HG03520 (cell line): ENCODE data around the gene NDC80.
A peak's percentile ranks its signal among the peaks of the same experiment; 100 is the strongest.
"Not testable (repeated sequence)": the region's sequence is repeated elsewhere in the genome, so short reads cannot be mapped to it uniquely, and the experiment has no call there.

Source experiments
- ATAC-seq: cut with Tn5 transposase; IDR thresholded peaks from one replicate; pipeline ENCODE4 v1.9.1; 2021; ENCODE audit warnings: mild to moderate bottlenecking, moderate library complexity; ENCODE audit not compliant: unreplicated experiment

NDC80 gene

DNA sequence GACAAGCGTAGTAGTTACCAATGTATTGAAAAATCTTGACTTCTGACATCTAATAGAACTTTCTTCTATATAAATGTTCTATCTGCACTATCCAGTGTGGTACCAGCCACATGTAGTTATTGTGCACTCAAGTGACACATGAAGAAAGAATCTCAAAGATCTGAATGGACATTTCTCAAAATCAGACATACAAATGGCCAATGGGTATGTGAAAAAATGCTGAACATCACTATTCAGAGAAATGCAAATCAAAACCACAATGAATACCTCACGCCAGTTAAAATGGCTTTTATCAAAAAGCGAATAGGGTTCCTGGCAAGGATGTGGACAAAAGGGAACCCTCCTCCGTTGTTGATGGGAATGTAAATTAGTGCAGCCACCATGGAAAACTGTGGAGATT lies 46.7 kb downstream of the NDC80 start:
- ATAC-seq, result no peak

GRCh38 chr18:2625217-2625616 lies 53.9 kb downstream of the NDC80 start:
- no peak for ATAC-seq

- ATAC-seq, result peak; percentile 95
These were observed 56.5 kb downstream of the NDC80 start for GRCh38 chr18:2627821-2628276.

GRCh38 chr18:2629003-2629402 lies 57.6 kb downstream of the NDC80 start:
- no peak for ATAC-seq

DNA sequence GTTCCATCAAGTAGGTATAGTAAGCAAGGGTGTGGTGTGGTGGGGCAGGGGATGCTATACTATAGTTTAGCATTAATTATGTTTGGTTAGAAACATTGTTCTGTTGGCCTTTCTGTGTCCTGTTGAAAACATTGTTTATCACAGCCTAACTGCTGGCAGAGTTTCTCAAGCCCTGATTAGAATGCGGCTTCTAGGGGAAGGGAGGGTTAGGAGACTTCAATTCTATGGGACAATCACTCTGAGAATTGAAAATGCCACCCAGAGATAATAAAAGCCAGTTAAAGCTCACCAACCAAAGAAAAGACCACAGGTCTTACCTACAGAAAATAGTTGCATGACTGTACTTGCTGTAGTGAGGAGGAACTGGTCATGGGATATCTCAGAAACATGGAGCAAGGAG lies 64.2 kb downstream of the NDC80 start:
- no peak for ATAC-seq

- peak; percentile 3 for ATAC-seq
These were observed 64.8 kb downstream of the NDC80 start for GRCh38 chr18:2636126-2636631.

GRCh38 chr18:2641638-2642037 lies 70.3 kb downstream of the NDC80 start:
- ATAC-seq, result peak; percentile 74

DNA sequence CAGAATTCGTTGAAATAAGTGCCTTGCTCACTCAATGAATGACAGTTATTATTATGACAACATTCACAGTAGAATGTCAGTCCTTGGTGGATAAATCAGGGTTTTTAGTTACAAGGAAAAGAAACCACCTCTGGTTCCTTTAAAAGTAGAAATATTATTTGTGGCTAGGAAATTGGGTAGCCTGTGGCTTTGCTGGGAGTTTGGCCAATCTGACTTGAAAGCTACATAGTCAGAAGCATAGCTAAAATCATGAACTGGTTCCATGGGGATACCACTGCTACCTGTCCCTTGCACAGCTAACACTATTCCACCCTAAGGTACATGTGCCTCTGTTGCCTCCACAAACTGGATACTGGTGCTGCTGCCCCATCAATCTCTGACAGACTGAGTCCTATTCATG lies 71.4 kb downstream of the NDC80 start:
- no peak for ATAC-seq

- no peak for ATAC-seq
These were observed 73.2 kb downstream of the NDC80 start for GRCh38 chr18:2644535-2644934.

- no peak for ATAC-seq
These were observed 80.6 kb downstream of the NDC80 start for GRCh38 chr18:2651981-2652380.

DNA sequence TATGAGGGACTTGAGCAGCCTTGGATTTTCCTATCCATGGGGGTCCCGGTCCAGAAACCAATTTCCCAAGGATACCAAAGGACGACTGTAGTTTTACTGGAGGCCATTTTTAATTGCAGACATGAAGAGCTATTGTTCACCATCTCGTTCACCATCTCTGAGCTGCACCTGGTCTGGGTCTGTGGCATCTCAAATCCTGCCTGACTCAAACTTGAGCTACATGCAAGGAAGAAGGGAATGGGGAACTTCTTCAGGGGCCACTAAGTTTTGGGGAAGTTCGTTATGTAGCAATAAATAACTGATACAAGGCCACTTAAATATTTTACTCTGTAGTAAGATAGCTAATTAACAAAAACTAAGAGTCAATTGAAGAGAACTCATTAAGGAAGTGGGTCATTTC lies 82.1 kb downstream of the NDC80 start:
- no peak for ATAC-seq

DNA sequence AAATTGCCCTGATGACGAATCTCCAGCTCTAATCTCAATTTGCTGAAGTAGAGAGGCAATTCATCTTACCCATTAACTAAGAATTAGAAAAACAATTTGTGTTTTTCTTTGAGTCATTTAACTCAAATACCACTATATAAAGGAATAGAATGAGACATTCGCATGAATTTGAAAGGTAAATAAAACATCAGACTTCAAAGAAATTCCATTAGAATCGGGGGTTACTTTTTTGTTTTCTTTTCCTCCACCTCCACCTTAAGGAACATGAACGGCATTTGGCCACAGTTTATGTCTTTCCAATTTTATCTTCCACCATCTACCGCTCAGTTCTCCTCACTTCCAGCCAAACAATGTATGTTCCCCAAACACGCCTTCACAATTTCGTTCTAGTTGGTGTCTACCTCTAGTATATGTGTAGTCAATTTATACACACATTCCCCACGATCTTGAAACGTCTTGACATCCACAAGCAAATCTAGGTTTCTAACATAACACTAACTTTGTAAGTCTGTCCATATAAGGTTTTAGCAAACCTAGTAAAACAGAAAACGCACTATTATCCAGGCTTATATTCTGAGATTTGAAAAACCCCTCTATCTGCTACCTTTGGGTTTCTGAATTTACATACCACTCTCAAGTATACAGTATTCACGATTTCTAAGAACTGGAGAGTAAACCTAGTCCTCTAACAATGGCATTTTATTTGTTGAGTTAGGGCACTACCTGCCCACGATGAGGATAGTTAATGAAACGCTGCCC lies 83.0 kb downstream of the NDC80 start:
- ATAC-seq, result no peak

GRCh38 chr18:2654928-2655177 lies 83.5 kb downstream of the NDC80 start:
- ATAC-seq, result peak; percentile 27

- ATAC-seq, result peak; percentile 63
These were observed 84.0 kb downstream of the NDC80 start, which contains the start of gene SMCHD1 for GRCh38 chr18:2655178-2655953. Gene SMCHD1, plus strand, starts transcription at chr18:2655726. Its CDS starts 350 bp downstream, at chr18:2656076.

GRCh38 chr18:2655954-2656236 lies 84.5 kb downstream of the NDC80 start:
- ATAC-seq, result no peak

DNA sequence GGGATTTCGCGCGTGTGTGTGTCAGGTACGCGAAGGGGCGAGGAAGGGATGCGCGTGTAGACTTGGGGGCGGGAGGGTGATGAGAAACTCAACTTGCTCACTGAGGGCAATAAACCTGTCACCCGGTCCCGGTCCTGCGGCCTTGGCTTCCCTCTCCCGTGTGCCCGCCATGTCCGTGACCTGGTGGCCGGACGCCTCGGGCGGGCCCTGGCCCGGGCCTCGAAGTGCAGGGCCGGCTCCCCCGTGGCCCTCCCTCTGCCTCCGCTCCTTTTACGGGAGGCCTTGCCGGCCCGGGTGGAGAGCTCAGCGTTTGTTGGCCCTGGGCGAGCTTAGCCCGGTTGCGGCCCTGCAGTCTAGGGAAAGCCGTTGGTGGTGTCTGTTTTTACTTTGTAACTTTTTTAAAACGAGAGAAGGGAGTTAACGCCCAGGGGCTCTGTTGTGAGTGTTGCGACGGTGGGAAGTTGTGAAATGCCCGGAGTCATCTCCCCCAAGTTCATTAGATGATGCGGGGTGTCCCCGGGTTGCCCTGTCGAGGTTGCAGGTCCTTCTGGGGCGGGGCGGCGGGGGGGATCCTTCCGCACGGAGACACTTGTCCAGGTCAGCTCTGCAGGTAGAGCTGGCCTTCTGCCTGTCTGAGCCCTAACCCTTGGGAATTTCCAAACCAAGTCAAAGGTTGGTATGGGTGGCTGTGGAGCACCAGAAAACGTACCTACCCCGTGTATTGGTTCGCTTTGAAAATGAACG lies 85.1 kb downstream of the NDC80 start:
- peak; percentile 4 for ATAC-seq

DNA sequence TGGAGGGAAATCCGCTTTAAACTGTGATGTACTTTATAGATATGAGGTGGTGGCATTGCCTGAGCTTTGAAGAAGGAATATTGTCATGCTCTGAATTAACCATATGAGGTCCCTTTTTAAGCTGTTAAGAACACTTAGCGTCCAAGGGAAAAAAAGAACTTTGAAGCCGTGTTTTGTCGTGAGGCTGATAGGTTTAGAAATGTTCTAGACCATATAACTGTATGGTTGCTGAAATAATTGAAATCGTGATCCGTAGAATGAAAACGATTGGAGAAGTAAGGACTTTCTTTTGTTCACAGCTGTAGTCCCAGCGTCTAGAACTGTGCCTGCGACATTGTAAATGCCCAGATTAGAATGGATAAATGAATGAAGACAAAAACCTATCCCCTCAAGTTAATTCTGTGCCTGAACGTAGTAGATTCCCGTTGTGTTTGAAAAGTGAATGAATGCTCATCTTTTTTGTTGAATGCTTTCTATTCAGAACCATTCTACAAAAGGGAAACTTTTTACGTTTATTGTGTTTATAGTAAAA lies 85.7 kb downstream of the NDC80 start:
- ATAC-seq, result no peak

DNA sequence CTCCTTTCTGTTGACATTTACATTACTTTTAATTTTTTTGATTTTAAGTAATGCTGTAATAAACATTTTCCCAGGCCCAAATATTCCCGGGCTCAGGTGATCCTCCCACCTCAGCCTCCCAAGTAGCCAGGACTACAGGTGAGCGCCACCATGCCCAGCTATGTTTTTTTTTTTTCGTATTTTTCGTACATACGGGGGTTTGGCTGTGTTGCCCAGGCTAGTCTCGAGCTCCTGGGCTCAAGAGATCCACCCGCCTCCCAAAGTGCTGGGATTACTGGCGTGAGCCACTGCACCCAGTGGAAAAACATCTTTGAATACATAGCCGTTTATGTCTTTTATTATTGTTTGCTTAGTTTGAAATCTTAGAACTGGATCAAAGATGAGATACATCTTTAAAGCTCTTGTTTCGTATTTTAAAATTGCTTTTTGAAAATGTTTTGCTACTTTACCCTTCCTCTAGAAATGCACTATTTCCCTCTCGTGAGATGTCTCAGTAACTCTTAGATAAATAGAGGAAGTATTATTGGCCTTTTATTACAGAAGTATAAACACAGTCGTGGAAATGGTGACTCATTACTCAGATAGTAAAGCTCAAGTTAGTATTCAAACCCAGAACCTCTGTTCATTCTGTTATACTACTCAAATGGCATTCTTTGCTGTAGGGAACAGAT lies 86.6 kb downstream of the NDC80 start:
- ATAC-seq, result no peak

DNA sequence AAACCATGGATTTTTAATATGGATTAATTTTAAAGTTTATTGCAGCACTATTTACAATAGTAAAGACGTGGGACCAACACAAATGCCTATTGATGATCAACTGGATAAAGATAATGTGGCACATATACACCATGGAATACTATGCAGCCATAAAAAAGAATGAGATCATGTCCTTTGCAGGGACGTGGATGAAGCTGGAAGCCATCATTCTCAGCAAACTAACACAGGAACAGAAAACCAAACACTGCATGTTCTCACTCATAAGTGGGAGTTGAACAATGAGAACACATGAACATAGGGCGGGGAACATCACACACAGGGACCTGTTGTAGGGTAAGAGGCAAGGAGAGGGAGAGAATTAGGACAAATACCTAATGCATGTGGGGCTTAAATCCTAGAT lies 89.5 kb downstream of the NDC80 start:
- not testable (repeated sequence) for ATAC-seq

- not testable (repeated sequence) for ATAC-seq
These were observed 90.9 kb downstream of the NDC80 start for GRCh38 chr18:2662288-2662687.

DNA sequence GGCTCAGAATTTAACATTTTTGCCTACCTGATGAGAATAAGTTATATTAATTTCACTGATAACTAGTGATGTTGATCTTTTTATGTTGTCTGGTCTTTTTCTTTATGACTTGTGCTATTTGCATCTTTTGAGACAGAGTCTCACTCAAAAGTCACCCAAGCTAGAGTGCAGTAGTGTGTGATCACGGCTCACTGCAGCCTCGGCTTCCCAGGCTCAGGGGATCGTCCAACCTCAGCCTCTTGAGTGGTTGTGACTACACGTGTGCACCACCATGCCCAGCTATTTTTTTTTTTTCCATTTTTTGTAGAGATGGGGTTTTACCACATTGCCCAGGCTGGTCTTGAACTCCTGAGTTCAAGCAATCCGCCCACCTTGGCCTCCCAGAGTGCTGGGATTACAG lies 91.6 kb downstream of the NDC80 start:
- peak; percentile 38 for ATAC-seq
